GM23338 (cell line): ENCODE data around the gene CEACAM4. TPM values are rescaled to one million over a fixed set of nuclear protein-coding genes. Genes with fewer than 3 reads are reported as not detected.

Experiments used
- ATAC-seq: fragments of 200-7000 bp; cut with Tn5 transposase; 3 replicates; pipeline ENCODE4 v1.9.1; 2020
- DNase-seq: peaks from one replicate; pipeline ENCODE4 v3.0.0-alpha.2; 2015; ENCODE audit warnings: low spot score
- H2AFZ ChIP-seq: fragments of 200-600 bp; sonication (generic); 2 replicates; pipeline ENCODE4 v1.8.0; 2016; ENCODE audit warnings: antibody characterized with exemption, mild to moderate bottlenecking, moderate library complexity
- H3F3A ChIP-seq: fragments of 200-600 bp; sonication (generic); replicated peaks from 2 replicates; pipeline ENCODE4 v1.8.0; 2017; ENCODE audit warnings: antibody characterized with exemption, mixed run types, low read depth
- H3K27ac ChIP-seq: fragments of 200-600 bp; sonication (generic); 2 replicates; pipeline ENCODE4 v1.6.1; 2016; ENCODE audit warnings: low read depth
- H3K27me3 ChIP-seq: fragments of 200-600 bp; sonication (generic); 2 replicates; pipeline ENCODE4 v1.8.0; 2016; ENCODE audit warnings: mild to moderate bottlenecking, mixed run types, moderate library complexity; ENCODE audit not compliant: insufficient read depth
- H3K36me3 ChIP-seq: fragments of 200-600 bp; sonication (generic); 2 replicates; pipeline ENCODE4 v1.8.0; 2016; ENCODE audit warnings: mild to moderate bottlenecking; ENCODE audit not compliant: insufficient read depth
- H3K4me1 ChIP-seq: fragments of 200-600 bp; sonication (generic); 2 replicates; pipeline ENCODE4 v1.8.0; 2016; ENCODE audit warnings: mild to moderate bottlenecking, moderate library complexity; ENCODE audit not compliant: insufficient read depth
- H3K4me2 ChIP-seq: fragments of 200-600 bp; sonication (generic); 2 replicates; pipeline ENCODE4 v1.7.1; 2017; ENCODE audit warnings: mixed run types
- H3K4me3 ChIP-seq: fragments of 200-600 bp; sonication (generic); 2 replicates; pipeline ENCODE4 v1.6.1; 2016; ENCODE audit warnings: mixed run types
- H3K79me2 ChIP-seq: fragments of 200-600 bp; sonication (generic); replicated peaks from 2 replicates; pipeline ENCODE4 v1.8.0; 2017; ENCODE audit warnings: mild to moderate bottlenecking; ENCODE audit not compliant: insufficient read depth
- H3K9me2 ChIP-seq: fragments of 200-600 bp; sonication (generic); 2 replicates; pipeline ENCODE4 v1.8.0; 2017; ENCODE audit not compliant: insufficient read depth
- H4K20me1 ChIP-seq: fragments of 200-600 bp; sonication (generic); replicated peaks from 2 replicates; pipeline ENCODE4 v1.8.0; 2017; ENCODE audit warnings: mild to moderate bottlenecking; ENCODE audit not compliant: insufficient read depth
- H3K27ac Mint-ChIP-seq: 2 replicates; pipeline ENCODE4 v1.8.0; 2020; ENCODE audit warnings: inconsistent platforms, mild to moderate bottlenecking, moderate library complexity, mixed read lengths
- H3K27me3 Mint-ChIP-seq: 3 replicates; pipeline ENCODE4 v1.8.0; 2022; ENCODE audit warnings: low read depth, mild to moderate bottlenecking, moderate library complexity, mixed read lengths, inconsistent platforms; ENCODE audit not compliant: insufficient read depth, poor library complexity
- H3K36me3 Mint-ChIP-seq: 3 replicates; pipeline ENCODE4 v1.8.0; 2021; ENCODE audit warnings: low read depth, mild to moderate bottlenecking, inconsistent platforms, moderate library complexity, mixed read lengths
- H3K4me1 Mint-ChIP-seq: 3 replicates; pipeline ENCODE4 v1.8.0; 2020; ENCODE audit warnings: mild to moderate bottlenecking, inconsistent platforms, mixed read lengths
- H3K4me3 Mint-ChIP-seq: 3 replicates; pipeline ENCODE4 v1.8.0; 2021; ENCODE audit warnings: moderate library complexity, mild to moderate bottlenecking, inconsistent platforms, mixed read lengths
- H3K9me3 Mint-ChIP-seq: 3 replicates; pipeline ENCODE4 v1.8.0; 2020; ENCODE audit warnings: moderate library complexity, mild to moderate bottlenecking, inconsistent platforms, mixed read lengths
- CREB1 ChIP-seq: fragments of 250-450 bp; sonication (Bioruptor Pico); IDR thresholded peaks from 2 replicates; pipeline ENCODE4 v1.5.0; 2020; ENCODE audit warnings: low read depth, mild to moderate bottlenecking, moderate library complexity
- CTCF ChIP-seq, 2 experiments: fragments of 200-600 bp in 1 of 2; sonication (generic) in 1 of 2; conservative IDR thresholded peaks; 2 replicates each; pipeline versions ENCODE4 v1.5.1 to v1.6.1; 2016 to 2017; ENCODE audit warnings: antibody characterized with exemption in 2 of 2, low read depth in 2 of 2, mild to moderate bottlenecking in 2 of 2, moderate library complexity in 1 of 2
- ETS1 ChIP-seq: IDR thresholded peaks from 2 replicates; pipeline ENCODE4 v1.6.1; 2016; ENCODE audit warnings: antibody characterized with exemption
- EZH2 ChIP-seq: fragments of 200-600 bp; sonication (generic); IDR thresholded peaks from one replicate; pipeline ENCODE4 v1.8.0; 2017; ENCODE audit warnings: antibody characterized with exemption, mild to moderate bottlenecking, low read depth; ENCODE audit not compliant: unreplicated experiment
- EZH2phosphoT487 ChIP-seq: fragments of 200-600 bp; sonication (generic); IDR thresholded peaks from one replicate; pipeline ENCODE4 v1.8.1; 2018; ENCODE audit warnings: antibody characterized with exemption; ENCODE audit not compliant: unreplicated experiment
- JUNB ChIP-seq: IDR thresholded peaks from one replicate; pipeline ENCODE4 v1.6.1; 2016; ENCODE audit warnings: antibody characterized with exemption; ENCODE audit not compliant: unreplicated experiment
- NANOG ChIP-seq: IDR thresholded peaks from 2 replicates; pipeline ENCODE4 v1.6.1; 2016; ENCODE audit warnings: antibody characterized with exemption, borderline replicate concordance
- POLR2AphosphoS5 ChIP-seq: IDR thresholded peaks from 2 replicates; pipeline ENCODE4 v1.6.1; 2016; ENCODE audit warnings: antibody characterized with exemption, low read depth
- STAT1 ChIP-seq: IDR thresholded peaks from one replicate; pipeline ENCODE4 v1.6.1; 2016; ENCODE audit warnings: antibody characterized with exemption; ENCODE audit not compliant: unreplicated experiment
- ZNF114 ChIP-seq: fragments of 250-450 bp; sonication (Bioruptor Pico); IDR thresholded peaks from 2 replicates; pipeline ENCODE4 v1.5.0; 2020; ENCODE audit warnings: mild to moderate bottlenecking, moderate library complexity
- ZNF331 ChIP-seq: fragments of 250-450 bp; sonication (Bioruptor Pico); IDR thresholded peaks from 2 replicates; pipeline ENCODE4 v1.5.0; 2020; ENCODE audit warnings: low read depth, mild to moderate bottlenecking, moderate library complexity
- polyA plus RNA-seq: library from polyadenylated mRNA; unstranded; fragments of >200 nt; fragmentation: Nextera tagmentation; extraction: Ambion mirVana; gene quantifications from 2 replicates; pipeline ENCODE4 v1.2.1, GENCODE V29; 2016
- total RNA-seq: library from RNA; depleted of rRNA; stranded (reverse); fragments of >200 nt; shearing (Covaris generic); gene quantifications from 2 replicates; pipeline ENCODE4 v1.2.3, GENCODE V29; 2014
- TF ChIP-seq, protein P1 (sequence below): fragments of 250-450 bp; sonication (Bioruptor Pico); IDR thresholded peaks from 2 replicates; pipeline ENCODE4 v1.5.0; 2020; ENCODE audit warnings: mild to moderate bottlenecking, moderate library complexity
- TF ChIP-seq, protein P2 (sequence below): IDR thresholded peaks from one replicate; pipeline ENCODE4 v1.6.1; 2018; ENCODE audit warnings: antibody characterized with exemption; ENCODE audit not compliant: unreplicated experiment

Gene CEACAM4
- total and polyA plus RNA-seq, 2 experiments from 2014 or later, result not detected

- H3K27ac ChIP-seq, result no peak overlapping the region
- H3K36me3 ChIP-seq, result no peaks in the 10 kb centered on the region
- no peaks in the 10 kb centered on the region for H3K36me3 Mint-ChIP-seq
- H3F3A ChIP-seq, result no peaks in the 10 kb centered on the region
- no peaks in the 10 kb centered on the region for H3K9me2 ChIP-seq
- DNase-seq (no peak), ATAC-seq (no peak)
- H3K4me2 ChIP-seq, result no peak overlapping the region
- no peaks in the 10 kb centered on the region; the same call in 2 of the 3 replicates for H3K4me1 Mint-ChIP-seq
- H2AFZ ChIP-seq, result no peak overlapping the region
- H3K4me3 Mint-ChIP-seq, result no peak overlapping the region
- no peak overlapping the region for H3K27ac Mint-ChIP-seq
- TF ChIP-seq CTCF (conservative IDR thresholded peaks at IDR 0.05; ENCODE audit: low read depth in 2 of 2) (no peak), EZH2 (no peak), ZNF114 (CRISPR knock-in tag) (no peak), STAT1 (no peak), NANOG (no peak), CREB1 (CRISPR knock-in tag) (no peak), JUNB (no peak), ETS1 (no peak), POLR2AphosphoS5 (no peak), ZNF331 (no peak), EZH2phosphoT487 (no peak)
- TF ChIP-seq, protein P1, sequence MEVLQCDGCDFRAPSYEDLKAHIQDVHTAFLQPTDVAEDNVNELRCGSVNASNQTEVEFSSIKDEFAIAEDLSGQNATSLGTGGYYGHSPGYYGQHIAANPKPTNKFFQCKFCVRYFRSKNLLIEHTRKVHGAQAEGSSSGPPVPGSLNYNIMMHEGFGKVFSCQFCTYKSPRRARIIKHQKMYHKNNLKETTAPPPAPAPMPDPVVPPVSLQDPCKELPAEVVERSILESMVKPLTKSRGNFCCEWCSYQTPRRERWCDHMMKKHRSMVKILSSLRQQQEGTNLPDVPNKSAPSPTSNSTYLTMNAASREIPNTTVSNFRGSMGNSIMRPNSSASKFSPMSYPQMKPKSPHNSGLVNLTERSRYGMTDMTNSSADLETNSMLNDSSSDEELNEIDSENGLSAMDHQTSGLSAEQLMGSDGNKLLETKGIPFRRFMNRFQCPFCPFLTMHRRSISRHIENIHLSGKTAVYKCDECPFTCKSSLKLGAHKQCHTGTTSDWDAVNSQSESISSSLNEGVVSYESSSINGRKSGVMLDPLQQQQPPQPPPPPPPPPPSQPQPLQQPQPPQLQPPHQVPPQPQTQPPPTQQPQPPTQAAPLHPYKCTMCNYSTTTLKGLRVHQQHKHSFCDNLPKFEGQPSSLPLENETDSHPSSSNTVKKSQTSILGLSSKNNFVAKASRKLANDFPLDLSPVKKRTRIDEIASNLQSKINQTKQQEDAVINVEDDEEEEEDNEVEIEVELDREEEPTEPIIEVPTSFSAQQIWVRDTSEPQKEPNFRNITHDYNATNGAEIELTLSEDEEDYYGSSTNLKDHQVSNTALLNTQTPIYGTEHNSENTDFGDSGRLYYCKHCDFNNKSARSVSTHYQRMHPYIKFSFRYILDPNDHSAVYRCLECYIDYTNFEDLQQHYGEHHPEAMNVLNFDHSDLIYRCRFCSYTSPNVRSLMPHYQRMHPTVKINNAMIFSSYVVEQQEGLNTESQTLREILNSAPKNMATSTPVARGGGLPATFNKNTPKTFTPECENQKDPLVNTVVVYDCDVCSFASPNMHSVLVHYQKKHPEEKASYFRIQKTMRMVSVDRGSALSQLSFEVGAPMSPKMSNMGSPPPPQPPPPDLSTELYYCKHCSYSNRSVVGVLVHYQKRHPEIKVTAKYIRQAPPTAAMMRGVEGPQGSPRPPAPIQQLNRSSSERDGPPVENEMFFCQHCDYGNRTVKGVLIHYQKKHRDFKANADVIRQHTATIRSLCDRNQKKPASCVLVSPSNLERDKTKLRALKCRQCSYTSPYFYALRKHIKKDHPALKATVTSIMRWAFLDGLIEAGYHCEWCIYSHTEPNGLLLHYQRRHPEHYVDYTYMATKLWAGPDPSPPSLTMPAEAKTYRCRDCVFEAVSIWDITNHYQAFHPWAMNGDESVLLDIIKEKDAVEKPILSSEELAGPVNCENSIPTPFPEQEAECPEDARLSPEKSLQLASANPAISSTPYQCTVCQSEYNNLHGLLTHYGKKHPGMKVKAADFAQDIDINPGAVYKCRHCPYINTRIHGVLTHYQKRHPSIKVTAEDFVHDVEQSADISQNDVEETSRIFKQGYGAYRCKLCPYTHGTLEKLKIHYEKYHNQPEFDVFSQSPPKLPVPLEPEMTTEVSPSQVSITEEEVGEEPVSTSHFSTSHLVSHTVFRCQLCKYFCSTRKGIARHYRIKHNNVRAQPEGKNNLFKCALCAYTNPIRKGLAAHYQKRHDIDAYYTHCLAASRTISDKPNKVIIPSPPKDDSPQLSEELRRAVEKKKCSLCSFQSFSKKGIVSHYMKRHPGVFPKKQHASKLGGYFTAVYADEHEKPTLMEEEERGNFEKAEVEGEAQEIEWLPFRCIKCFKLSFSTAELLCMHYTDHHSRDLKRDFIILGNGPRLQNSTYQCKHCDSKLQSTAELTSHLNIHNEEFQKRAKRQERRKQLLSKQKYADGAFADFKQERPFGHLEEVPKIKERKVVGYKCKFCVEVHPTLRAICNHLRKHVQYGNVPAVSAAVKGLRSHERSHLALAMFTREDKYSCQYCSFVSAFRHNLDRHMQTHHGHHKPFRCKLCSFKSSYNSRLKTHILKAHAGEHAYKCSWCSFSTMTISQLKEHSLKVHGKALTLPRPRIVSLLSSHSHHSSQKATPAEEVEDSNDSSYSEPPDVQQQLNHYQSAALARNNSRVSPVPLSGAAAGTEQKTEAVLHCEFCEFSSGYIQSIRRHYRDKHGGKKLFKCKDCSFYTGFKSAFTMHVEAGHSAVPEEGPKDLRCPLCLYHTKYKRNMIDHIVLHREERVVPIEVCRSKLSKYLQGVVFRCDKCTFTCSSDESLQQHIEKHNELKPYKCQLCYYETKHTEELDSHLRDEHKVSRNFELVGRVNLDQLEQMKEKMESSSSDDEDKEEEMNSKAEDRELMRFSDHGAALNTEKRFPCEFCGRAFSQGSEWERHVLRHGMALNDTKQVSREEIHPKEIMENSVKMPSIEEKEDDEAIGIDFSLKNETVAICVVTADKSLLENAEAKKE (CRISPR knock-in tag), result no peak
- TF ChIP-seq, protein P2, sequence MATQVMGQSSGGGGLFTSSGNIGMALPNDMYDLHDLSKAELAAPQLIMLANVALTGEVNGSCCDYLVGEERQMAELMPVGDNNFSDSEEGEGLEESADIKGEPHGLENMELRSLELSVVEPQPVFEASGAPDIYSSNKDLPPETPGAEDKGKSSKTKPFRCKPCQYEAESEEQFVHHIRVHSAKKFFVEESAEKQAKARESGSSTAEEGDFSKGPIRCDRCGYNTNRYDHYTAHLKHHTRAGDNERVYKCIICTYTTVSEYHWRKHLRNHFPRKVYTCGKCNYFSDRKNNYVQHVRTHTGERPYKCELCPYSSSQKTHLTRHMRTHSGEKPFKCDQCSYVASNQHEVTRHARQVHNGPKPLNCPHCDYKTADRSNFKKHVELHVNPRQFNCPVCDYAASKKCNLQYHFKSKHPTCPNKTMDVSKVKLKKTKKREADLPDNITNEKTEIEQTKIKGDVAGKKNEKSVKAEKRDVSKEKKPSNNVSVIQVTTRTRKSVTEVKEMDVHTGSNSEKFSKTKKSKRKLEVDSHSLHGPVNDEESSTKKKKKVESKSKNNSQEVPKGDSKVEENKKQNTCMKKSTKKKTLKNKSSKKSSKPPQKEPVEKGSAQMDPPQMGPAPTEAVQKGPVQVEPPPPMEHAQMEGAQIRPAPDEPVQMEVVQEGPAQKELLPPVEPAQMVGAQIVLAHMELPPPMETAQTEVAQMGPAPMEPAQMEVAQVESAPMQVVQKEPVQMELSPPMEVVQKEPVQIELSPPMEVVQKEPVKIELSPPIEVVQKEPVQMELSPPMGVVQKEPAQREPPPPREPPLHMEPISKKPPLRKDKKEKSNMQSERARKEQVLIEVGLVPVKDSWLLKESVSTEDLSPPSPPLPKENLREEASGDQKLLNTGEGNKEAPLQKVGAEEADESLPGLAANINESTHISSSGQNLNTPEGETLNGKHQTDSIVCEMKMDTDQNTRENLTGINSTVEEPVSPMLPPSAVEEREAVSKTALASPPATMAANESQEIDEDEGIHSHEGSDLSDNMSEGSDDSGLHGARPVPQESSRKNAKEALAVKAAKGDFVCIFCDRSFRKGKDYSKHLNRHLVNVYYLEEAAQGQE, result no peak
- H3K4me1 ChIP-seq, result no peaks in the 10 kb centered on the region
- no peaks in the 10 kb centered on the region for H3K9me3 Mint-ChIP-seq
- no peaks in the 10 kb centered on the region for H3K79me2 ChIP-seq
- H3K4me3 ChIP-seq, result no peak overlapping the region
- H3K27me3 ChIP-seq, result peaks cover 33% of the 10 kb centered on the region
- H3K27me3 Mint-ChIP-seq, result peaks cover 13% of the 10 kb centered on the region
- H4K20me1 ChIP-seq, result no peaks in the 10 kb centered on the region
Measured at GRCh38 chr19:41612483-41612882, 14.4 kb downstream of the CEACAM4 start.
